ENCODE data around the gene NRTN. TPM values are rescaled to one million over a fixed set of nuclear protein-coding genes. Genes with fewer than 3 reads are reported as not detected.

Gene NRTN, protein sequence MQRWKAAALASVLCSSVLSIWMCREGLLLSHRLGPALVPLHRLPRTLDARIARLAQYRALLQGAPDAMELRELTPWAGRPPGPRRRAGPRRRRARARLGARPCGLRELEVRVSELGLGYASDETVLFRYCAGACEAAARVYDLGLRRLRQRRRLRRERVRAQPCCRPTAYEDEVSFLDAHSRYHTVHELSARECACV
- polyA plus RNA-seq (2012; ENCODE audit: insufficient read length, low read depth) = 4.2 TPM

DNA sequence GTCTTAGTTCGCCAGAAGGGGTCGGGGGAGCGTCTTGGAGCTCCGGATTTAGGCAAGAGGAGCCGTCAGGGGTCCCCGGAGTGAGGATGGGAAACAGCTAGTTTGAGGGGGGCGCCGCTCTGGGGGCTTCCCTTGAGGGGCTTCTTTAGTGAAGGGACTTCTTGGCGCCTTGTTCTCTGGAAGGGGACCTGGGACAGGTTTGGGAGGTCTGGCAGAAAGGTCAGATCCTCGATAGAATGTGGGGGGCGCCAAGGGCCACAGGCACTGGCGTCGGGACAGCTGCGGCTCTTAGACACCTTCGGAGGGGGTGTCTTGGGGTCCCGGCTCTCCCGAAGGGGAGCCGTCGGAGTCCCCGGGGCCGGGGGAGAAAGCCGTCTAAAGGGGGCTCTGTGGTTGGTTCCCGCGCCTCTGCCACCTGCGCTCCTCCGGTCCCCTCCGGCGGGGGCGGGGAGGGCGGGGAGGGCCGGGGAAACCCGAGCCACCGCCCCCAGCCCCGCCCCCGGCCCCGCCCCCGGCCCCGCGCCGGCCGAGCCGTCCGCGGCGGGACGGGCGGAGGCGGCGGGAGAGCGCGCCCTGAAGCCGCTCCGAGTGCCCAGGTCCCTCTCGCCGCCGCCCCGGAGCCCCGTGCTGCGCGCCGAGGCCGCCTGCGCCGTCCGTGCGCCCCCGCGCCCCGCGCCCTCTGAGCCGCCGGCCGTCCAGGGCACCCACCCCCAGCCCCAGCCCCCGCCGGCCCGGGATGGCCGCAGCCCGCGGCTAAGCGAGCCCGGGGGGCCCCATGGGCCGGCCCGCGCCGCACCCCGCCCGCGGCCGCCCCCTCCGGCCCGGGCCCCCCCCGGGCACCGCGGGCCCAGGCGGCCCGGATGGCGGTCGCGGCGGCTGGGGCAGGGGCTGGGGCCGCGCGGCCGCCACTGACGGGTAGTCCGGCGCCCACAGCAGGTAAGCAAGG, at the start of gene NRTN:
Gene NRTN (plus strand): TSS at position 552 of the 946 bp plus-strand sequence. CDS start 19,099 bp downstream, outside the sequence.
- TF ChIP-seq FOXP2 (optimal IDR thresholded peaks at IDR 0.05; ENCODE audit: borderline replicate concordance, extremely low read depth, extremely low read length, insufficient read depth) (no peak), POLR2AphosphoS5 (IDR thresholded peaks at IDR 0.05; ENCODE audit: low read depth, low read length) (no peak), SIN3A (IDR thresholded peaks at IDR 0.05; ENCODE audit: borderline replicate concordance, insufficient read depth, low read length) (no peak), TAF1 (IDR thresholded peaks at IDR 0.05; ENCODE audit: borderline replicate concordance, insufficient read depth, low read length) (no peak)
- TF ChIP-seq, protein P1, sequence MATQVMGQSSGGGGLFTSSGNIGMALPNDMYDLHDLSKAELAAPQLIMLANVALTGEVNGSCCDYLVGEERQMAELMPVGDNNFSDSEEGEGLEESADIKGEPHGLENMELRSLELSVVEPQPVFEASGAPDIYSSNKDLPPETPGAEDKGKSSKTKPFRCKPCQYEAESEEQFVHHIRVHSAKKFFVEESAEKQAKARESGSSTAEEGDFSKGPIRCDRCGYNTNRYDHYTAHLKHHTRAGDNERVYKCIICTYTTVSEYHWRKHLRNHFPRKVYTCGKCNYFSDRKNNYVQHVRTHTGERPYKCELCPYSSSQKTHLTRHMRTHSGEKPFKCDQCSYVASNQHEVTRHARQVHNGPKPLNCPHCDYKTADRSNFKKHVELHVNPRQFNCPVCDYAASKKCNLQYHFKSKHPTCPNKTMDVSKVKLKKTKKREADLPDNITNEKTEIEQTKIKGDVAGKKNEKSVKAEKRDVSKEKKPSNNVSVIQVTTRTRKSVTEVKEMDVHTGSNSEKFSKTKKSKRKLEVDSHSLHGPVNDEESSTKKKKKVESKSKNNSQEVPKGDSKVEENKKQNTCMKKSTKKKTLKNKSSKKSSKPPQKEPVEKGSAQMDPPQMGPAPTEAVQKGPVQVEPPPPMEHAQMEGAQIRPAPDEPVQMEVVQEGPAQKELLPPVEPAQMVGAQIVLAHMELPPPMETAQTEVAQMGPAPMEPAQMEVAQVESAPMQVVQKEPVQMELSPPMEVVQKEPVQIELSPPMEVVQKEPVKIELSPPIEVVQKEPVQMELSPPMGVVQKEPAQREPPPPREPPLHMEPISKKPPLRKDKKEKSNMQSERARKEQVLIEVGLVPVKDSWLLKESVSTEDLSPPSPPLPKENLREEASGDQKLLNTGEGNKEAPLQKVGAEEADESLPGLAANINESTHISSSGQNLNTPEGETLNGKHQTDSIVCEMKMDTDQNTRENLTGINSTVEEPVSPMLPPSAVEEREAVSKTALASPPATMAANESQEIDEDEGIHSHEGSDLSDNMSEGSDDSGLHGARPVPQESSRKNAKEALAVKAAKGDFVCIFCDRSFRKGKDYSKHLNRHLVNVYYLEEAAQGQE (IDR thresholded peaks at IDR 0.05; ENCODE audit: insufficient read depth in 1 of 2, low read depth in 2 of 2, low read length in 2 of 2) = no peak

DNA sequence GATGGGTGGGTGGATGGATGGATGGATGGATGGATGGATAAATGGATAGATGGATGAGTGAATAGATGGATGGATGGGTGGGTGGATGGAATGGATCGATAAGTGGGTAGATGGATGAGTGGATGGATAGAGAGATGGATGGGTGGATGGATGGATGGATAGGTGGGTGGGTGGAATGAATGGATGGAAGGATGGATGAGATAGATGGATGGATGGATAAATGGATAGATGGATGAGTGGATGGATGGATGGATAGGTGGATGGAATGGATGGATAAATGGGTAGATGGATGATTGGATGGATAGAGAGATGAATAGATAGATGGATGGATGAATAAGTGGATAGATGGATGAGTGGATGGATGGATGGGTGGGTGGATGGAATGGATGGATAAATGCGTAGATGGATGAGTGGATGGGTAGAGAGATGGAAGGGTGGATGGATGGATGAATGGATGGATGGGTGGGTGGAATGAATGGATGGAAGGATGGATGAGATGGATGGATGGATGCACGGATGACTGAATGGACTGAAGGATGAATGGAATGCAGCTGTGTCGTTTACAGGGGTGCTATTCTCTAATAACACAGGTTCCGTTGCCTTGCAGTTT, 42.2 kb upstream of the NRTN start:
- TF ChIP-seq TAF1 (IDR thresholded peaks at IDR 0.05; ENCODE audit: borderline replicate concordance, insufficient read depth, low read length) (no peak), SIN3A (IDR thresholded peaks at IDR 0.05; ENCODE audit: borderline replicate concordance, insufficient read depth, low read length) (no peak), POLR2AphosphoS5 (IDR thresholded peaks at IDR 0.05; ENCODE audit: low read depth, low read length) (no peak), FOXP2 (optimal IDR thresholded peaks at IDR 0.05; ENCODE audit: borderline replicate concordance, extremely low read depth, extremely low read length, insufficient read depth) (no peak)
- TF ChIP-seq, protein P1 (IDR thresholded peaks at IDR 0.05; ENCODE audit: insufficient read depth in 1 of 2, low read depth in 2 of 2, low read length in 2 of 2) = no peak

DNA sequence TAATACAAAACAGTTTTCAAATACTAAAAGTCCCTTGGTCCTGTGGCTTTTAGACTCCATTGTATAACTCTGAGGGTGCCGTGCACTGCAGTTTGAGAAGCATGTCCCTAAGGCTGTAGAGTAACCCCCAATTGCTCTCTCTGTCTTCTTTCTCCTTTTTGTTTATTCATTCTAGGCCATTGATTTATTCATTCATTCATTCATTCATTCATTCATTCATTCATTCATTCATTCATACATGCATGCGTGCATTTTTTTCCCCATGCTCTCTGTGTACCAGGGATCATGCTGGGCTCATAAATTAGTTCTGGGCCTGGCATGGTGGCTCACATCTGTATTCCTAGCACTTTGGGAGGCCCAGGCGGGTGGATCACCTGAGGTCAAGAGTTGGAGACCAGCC, 39.6 kb upstream of the NRTN start:
- TF ChIP-seq, protein P1 (IDR thresholded peaks at IDR 0.05; ENCODE audit: insufficient read depth in 1 of 2, low read depth in 2 of 2, low read length in 2 of 2) = no peak
- no peak for TF ChIP-seq FOXP2 (optimal IDR thresholded peaks at IDR 0.05; ENCODE audit: borderline replicate concordance, extremely low read depth, extremely low read length, insufficient read depth)
- no peak for TF ChIP-seq POLR2AphosphoS5 (IDR thresholded peaks at IDR 0.05; ENCODE audit: low read depth, low read length)
- no peak for TF ChIP-seq TAF1 (IDR thresholded peaks at IDR 0.05; ENCODE audit: borderline replicate concordance, insufficient read depth, low read length)
- no peak for TF ChIP-seq SIN3A (IDR thresholded peaks at IDR 0.05; ENCODE audit: borderline replicate concordance, insufficient read depth, low read length)

DNA sequence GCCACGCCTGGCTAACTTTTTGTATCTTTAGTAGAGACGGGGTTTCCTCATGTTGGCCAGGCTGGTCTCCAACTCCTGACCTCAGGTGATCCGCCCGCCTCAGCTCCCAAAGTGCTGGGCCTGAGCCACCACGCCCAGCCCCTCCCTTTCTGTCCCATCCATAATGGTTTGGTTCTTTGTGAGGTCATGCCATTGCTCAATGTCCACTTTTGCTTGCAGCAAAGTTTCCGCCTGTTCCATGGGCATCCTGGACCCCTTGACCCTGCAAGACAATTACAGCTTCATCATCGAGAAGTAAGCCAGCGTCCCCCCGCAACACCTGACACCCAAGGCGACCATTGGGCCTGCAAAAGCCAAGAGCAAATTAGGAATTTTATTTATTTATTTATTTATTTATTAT, 36.9 kb upstream of the NRTN start:
- TF ChIP-seq TAF1 (IDR thresholded peaks at IDR 0.05; ENCODE audit: borderline replicate concordance, insufficient read depth, low read length) (no peak), SIN3A (IDR thresholded peaks at IDR 0.05; ENCODE audit: borderline replicate concordance, insufficient read depth, low read length) (no peak), POLR2AphosphoS5 (IDR thresholded peaks at IDR 0.05; ENCODE audit: low read depth, low read length) (no peak), FOXP2 (optimal IDR thresholded peaks at IDR 0.05; ENCODE audit: borderline replicate concordance, extremely low read depth, extremely low read length, insufficient read depth) (no peak)
- TF ChIP-seq, protein P1 (IDR thresholded peaks at IDR 0.05; ENCODE audit: insufficient read depth in 1 of 2, low read depth in 2 of 2, low read length in 2 of 2) = no peak

Data from PFSK-1 (cell line).